AG10803 (cell line): ENCODE results near the gene ZNF775.

Source experiments
- DNase-seq: peaks from one replicate; pipeline ENCODE4 v3.0.0; 2010; ENCODE audit warnings: low read depth
- H3K4me3 ChIP-seq: 2 replicates; pipeline ENCODE4 v1.5.1; 2011; ENCODE audit warnings: mild to moderate bottlenecking, low read length, control low read depth
- TF ChIP-seq, protein P1 (sequence below): conservative IDR thresholded peaks from 2 replicates; pipeline ENCODE4 v1.5.1; 2011; ENCODE audit warnings: mild to moderate bottlenecking, low read length, control low read depth, inconsistent platforms

The ZNF775 gene

GRCh38 chr7:150417863-150418262, 38.7 kb downstream of the ZNF775 start:
- H3K4me3 ChIP-seq, result no peak overlapping the region
- no peak for DNase-seq
- TF ChIP-seq, protein P1, sequence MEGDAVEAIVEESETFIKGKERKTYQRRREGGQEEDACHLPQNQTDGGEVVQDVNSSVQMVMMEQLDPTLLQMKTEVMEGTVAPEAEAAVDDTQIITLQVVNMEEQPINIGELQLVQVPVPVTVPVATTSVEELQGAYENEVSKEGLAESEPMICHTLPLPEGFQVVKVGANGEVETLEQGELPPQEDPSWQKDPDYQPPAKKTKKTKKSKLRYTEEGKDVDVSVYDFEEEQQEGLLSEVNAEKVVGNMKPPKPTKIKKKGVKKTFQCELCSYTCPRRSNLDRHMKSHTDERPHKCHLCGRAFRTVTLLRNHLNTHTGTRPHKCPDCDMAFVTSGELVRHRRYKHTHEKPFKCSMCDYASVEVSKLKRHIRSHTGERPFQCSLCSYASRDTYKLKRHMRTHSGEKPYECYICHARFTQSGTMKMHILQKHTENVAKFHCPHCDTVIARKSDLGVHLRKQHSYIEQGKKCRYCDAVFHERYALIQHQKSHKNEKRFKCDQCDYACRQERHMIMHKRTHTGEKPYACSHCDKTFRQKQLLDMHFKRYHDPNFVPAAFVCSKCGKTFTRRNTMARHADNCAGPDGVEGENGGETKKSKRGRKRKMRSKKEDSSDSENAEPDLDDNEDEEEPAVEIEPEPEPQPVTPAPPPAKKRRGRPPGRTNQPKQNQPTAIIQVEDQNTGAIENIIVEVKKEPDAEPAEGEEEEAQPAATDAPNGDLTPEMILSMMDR, result no peak

GRCh38 chr7:150420242-150420641, 41.1 kb downstream of the ZNF775 start:
- TF ChIP-seq, protein P1, result no peak
- no peak for DNase-seq
- H3K4me3 ChIP-seq, result no peak overlapping the region

GRCh38 chr7:150420987-150421674, 42.0 kb downstream of the ZNF775 start:
- no peak overlapping the region for H3K4me3 ChIP-seq
- TF ChIP-seq, protein P1, result peak; percentile 89
- DNase-seq, result peak; percentile 66

DNA sequence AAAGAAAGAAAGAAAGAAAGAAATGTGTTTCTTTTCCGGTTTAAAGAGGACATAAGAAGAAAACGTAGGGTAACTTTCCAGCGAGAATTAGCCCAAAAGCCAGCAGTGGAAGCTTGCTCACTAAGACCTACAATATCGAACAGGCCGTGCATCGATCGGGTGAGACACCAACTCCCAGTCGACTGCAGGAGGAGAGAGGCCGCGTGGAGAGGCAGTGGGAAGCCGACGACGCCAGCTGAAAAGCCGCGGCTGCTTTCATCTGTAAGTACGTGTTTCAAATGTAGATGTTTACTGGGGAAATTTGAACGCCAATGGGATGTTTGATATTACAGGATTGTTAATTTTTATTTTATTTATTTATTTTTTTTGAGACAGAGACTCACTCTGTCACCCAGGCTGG, 42.7 kb downstream of the ZNF775 start:
- no peak for DNase-seq
- TF ChIP-seq, protein P1, result no peak
- H3K4me3 ChIP-seq, result no peak overlapping the region

DNA sequence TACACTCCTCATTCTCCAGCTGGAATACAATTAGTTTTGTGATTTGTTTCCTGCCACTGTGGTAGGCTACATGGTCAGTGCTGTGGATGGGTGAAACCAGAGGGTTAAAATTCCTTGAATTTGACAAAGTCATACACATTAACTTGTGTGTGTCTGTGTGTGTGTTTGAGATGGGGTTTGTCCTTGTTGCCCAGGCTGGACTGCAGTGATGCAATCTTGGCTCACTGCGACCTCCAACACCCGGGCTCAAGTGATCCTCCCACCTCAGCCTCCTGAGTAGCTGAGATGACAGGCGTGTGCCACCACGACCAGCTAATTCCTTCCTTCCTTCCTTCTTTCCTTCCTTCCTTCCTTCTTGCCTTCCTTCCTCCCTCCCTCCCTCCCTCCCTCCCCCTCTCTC, 46.5 kb downstream of the ZNF775 start:
- TF ChIP-seq, protein P1, result no peak
- H3K4me3 ChIP-seq, result no peak overlapping the region
- DNase-seq, result no peak

DNA sequence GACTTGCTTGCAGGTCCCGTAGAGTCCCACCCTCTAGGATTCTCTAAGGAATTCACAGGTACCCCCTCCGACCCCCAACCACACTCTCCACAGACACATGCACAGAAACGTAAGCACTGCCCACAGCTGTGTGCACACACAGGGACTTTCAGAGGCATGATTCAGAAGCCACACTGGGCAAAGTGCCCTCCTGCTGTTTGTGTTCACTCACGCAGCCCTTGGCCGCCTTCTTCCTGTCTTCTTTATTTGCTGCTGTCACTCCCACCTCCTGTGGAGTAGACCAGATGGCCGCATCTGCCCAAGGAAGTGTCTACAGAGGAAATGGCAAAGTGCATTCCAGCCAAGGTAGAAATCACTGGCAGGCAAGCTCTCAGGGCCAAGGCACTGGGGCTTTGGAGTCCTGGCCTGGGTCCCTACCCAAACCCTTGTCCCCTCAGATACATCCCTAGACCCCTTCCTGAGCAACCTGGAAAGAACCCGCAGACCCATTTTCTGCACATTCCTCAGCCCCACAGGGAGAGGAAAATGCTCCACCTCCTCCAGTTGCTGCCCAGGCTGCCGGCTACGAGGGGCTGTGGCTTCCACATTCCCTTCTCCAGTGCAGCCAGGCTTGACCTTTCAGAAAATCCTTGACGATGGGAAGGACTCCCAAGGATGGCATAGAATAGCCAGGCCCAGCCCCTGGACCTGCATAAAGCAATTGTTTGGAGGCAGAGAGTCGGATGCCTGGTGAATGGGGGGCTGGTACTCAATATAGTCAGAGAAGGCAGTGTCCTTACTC, 49.7 kb downstream of the ZNF775 start:
- no peak overlapping the region for H3K4me3 ChIP-seq
- TF ChIP-seq, protein P1, result no peak
- DNase-seq, result peak; percentile 94

- H3K4me3 ChIP-seq, result no peak overlapping the region
- TF ChIP-seq, protein P1, result no peak
- no peak for DNase-seq
Observed at GRCh38 chr7:150429699-150430098, 50.6 kb downstream of the ZNF775 start.
